ENCODE measurements around the gene TMEM132D. TPM values are rescaled to one million over a fixed set of nuclear protein-coding genes. Genes with fewer than 3 reads are reported as not detected.

TMEM132D gene
- total and polyA plus RNA-seq, 2 of the 8 experiments (the other 6 are each of a cell fraction or from before 2014, with no cell fraction given): 3.5 to 10.1 TPM

- TF ChIP-seq, protein P1, sequence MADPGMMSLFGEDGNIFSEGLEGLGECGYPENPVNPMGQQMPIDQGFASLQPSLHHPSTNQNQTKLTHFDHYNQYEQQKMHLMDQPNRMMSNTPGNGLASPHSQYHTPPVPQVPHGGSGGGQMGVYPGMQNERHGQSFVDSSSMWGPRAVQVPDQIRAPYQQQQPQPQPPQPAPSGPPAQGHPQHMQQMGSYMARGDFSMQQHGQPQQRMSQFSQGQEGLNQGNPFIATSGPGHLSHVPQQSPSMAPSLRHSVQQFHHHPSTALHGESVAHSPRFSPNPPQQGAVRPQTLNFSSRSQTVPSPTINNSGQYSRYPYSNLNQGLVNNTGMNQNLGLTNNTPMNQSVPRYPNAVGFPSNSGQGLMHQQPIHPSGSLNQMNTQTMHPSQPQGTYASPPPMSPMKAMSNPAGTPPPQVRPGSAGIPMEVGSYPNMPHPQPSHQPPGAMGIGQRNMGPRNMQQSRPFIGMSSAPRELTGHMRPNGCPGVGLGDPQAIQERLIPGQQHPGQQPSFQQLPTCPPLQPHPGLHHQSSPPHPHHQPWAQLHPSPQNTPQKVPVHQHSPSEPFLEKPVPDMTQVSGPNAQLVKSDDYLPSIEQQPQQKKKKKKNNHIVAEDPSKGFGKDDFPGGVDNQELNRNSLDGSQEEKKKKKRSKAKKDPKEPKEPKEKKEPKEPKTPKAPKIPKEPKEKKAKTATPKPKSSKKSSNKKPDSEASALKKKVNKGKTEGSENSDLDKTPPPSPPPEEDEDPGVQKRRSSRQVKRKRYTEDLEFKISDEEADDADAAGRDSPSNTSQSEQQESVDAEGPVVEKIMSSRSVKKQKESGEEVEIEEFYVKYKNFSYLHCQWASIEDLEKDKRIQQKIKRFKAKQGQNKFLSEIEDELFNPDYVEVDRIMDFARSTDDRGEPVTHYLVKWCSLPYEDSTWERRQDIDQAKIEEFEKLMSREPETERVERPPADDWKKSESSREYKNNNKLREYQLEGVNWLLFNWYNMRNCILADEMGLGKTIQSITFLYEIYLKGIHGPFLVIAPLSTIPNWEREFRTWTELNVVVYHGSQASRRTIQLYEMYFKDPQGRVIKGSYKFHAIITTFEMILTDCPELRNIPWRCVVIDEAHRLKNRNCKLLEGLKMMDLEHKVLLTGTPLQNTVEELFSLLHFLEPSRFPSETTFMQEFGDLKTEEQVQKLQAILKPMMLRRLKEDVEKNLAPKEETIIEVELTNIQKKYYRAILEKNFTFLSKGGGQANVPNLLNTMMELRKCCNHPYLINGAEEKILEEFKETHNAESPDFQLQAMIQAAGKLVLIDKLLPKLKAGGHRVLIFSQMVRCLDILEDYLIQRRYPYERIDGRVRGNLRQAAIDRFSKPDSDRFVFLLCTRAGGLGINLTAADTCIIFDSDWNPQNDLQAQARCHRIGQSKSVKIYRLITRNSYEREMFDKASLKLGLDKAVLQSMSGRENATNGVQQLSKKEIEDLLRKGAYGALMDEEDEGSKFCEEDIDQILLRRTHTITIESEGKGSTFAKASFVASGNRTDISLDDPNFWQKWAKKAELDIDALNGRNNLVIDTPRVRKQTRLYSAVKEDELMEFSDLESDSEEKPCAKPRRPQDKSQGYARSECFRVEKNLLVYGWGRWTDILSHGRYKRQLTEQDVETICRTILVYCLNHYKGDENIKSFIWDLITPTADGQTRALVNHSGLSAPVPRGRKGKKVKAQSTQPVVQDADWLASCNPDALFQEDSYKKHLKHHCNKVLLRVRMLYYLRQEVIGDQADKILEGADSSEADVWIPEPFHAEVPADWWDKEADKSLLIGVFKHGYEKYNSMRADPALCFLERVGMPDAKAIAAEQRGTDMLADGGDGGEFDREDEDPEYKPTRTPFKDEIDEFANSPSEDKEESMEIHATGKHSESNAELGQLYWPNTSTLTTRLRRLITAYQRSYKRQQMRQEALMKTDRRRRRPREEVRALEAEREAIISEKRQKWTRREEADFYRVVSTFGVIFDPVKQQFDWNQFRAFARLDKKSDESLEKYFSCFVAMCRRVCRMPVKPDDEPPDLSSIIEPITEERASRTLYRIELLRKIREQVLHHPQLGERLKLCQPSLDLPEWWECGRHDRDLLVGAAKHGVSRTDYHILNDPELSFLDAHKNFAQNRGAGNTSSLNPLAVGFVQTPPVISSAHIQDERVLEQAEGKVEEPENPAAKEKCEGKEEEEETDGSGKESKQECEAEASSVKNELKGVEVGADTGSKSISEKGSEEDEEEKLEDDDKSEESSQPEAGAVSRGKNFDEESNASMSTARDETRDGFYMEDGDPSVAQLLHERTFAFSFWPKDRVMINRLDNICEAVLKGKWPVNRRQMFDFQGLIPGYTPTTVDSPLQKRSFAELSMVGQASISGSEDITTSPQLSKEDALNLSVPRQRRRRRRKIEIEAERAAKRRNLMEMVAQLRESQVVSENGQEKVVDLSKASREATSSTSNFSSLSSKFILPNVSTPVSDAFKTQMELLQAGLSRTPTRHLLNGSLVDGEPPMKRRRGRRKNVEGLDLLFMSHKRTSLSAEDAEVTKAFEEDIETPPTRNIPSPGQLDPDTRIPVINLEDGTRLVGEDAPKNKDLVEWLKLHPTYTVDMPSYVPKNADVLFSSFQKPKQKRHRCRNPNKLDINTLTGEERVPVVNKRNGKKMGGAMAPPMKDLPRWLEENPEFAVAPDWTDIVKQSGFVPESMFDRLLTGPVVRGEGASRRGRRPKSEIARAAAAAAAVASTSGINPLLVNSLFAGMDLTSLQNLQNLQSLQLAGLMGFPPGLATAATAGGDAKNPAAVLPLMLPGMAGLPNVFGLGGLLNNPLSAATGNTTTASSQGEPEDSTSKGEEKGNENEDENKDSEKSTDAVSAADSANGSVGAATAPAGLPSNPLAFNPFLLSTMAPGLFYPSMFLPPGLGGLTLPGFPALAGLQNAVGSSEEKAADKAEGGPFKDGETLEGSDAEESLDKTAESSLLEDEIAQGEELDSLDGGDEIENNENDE (IDR thresholded peaks at IDR 0.05; ENCODE audit: insufficient replicate concordance, low read length): no peak
- no peak for TF ChIP-seq SP1 (IDR thresholded peaks at IDR 0.05; ENCODE audit: low read depth, low read length)
- TF ChIP-seq TEAD4 (IDR thresholded peaks at IDR 0.05; ENCODE audit: low read depth, low read length): no peak
- TF ChIP-seq MAX (IDR thresholded peaks at IDR 0.05): no peak
- TF ChIP-seq CHD2 (IDR thresholded peaks at IDR 0.05; ENCODE audit: low read length): no peak
- no peak for TF ChIP-seq NANOG (IDR thresholded peaks at IDR 0.05; ENCODE audit: insufficient read depth, low read depth, low read length, poor library complexity, severe bottlenecking)
- TF ChIP-seq SP4 (IDR thresholded peaks at IDR 0.05; ENCODE audit: low read length): no peak
- TF ChIP-seq SRF (IDR thresholded peaks at IDR 0.05; ENCODE audit: low read depth, low read length): no peak
- TF ChIP-seq FOSL1 (IDR thresholded peaks at IDR 0.05; ENCODE audit: insufficient read depth, low read depth, low read length): no peak
- no peak for TF ChIP-seq SUZ12 (IDR thresholded peaks at IDR 0.05; ENCODE audit: low read length)
These were observed 314.3 kb downstream of the TMEM132D start (continued) for GRCh38 chr12:129589503-129589902.

All from H1 (cell line).